Mammary microvascular endothelial cell (primary cell): ENCODE data around the gene IFI30. TPM values are rescaled to one million over a fixed set of nuclear protein-coding genes. Genes with fewer than 3 reads are reported as not detected.

Source experiments
- total RNA-seq: library from RNA; depleted of rRNA; stranded (reverse); fragments of >200 nt; gene quantifications from 2 replicates; pipeline ENCODE4 v1.2.3, GENCODE V29; 2015

Gene IFI30
- 16.9 and 21.9 TPM in 2 replicates for total RNA-seq

GRCh38 chr19:18173572-18174288 is at the start of gene IFI30:
Gene IFI30, plus strand, starts transcription at chr19:18173813. Its CDS starts 29 bp downstream, at chr19:18173842.

DNA sequence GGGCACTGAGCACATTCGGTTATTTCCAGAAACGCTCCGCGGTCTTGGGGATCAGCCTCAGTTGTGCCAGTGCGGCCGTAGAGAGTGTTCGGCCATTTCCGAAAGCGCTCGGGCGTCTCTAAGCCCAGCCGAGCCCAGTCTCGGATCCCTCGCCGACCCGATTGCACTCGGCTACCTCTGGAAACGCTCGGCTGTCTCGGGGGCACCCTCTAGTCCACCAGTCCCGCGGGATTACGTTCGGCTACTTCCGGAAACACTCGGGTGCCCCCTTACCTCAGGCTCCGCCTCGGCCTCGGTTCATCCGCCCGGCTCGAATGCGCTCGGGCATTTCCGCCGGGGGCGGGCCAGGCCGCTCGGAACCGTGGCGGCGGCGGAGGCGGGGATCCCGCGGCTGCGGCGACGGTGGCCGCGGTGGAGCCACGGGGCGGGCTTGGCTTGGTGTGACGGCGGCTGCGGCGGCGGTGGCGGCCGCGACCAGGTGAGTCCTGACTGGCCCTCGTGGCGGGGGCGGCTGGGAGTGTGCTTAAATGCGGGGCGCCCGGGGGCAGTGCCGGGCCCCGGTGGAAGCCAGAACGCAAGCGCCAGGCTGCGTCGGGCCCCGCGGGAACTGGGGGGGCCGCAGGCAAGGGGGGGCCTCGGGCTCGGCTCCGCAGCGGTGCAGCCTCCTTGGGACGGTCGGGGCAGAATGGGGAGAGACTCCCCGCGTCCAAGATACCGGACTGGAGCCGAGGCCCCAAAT is 20.6 kb upstream of the IFI30 start, which contains the start of gene PIK3R2:
Gene PIK3R2 (plus strand): TSS at position 347 of the 739 bp plus-strand sequence. CDS start 2,717 bp downstream, outside the sequence.

DNA sequence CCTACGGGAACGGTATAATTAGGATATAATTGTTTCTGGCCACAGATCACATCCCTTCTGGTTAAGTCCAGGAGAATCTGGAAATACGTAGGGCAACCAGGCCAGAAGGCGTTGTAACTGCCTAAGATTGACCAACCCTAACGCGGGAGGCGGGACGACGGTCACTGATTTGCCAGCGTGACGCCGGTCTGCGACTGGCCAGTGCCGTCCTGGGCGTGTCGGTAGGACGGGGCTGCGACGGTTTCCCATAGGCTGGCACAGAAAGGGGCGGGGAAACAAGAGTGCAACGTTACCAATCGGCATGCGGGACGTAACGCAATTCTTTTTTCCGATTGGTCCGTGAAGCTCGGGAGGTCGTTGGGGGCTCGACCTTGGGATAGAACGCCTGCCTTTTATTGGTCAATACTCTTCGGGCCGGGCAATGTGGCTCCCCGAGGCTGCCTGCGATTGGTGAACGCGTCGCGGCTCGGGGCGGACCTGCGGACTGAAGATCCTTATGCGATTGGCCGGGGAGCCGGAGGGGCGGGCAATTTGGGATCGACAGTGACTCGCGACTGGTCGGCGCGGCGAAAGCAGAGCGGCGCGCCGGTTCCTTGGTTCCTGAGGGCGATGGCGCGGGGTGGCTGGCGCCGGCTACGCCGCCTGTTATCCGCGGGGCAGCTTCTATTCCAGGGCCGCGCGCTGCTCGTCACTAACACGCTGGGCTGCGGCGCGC is 19.2 kb downstream of the IFI30 start, which contains the start of gene MPV17L2:
Gene MPV17L2 (plus strand): TSS at position 546 of the 715 bp plus-strand sequence. CDS start 64 bp downstream, at position 610.

GRCh38 chr19:18203863-18204393 is 30.3 kb downstream of the IFI30 start, which contains the start of gene RAB3A:
Gene RAB3A, minus strand, starts transcription at chr19:18204042. Its CDS starts 1,302 bp downstream, at chr19:18202740.

GRCh38 chr19:18225702-18226468 is 52.3 kb downstream of the IFI30 start, which contains the start of gene PDE4C:
Gene PDE4C, minus strand, starts transcription at chr19:18226438. Its CDS starts 23 bp downstream, at chr19:18226415.

Other genes starting within 250 kb of the IFI30 start
- gene CCDC124, start 240.8 kb upstream of the IFI30 start, total RNA-seq = 111 and 120 TPM in 2 replicates
- gene KCNN1, start 206.7 kb upstream of the IFI30 start, total RNA-seq = not detected in 2 replicates
- 10.9 and 27.0 TPM in 2 replicates for gene ARRDC2, start 165.6 kb upstream of the IFI30 start, total RNA-seq
- 0.64 and 0.87 TPM in 2 replicates for gene IL12RB1, start 86.9 kb upstream of the IFI30 start, total RNA-seq
- gene MAST3, start 76.0 kb upstream of the IFI30 start, total RNA-seq = 3.5 and 3.6 TPM in 2 replicates
- gene PIK3R2, start 20.6 kb upstream of the IFI30 start, total RNA-seq = 2.2 and 7.3 TPM in 2 replicates
- gene MPV17L2, start 19.4 kb downstream of the IFI30 start, total RNA-seq = 31.2 and 59.0 TPM in 2 replicates
- gene RAB3A, start 30.2 kb downstream of the IFI30 start, total RNA-seq = 0.60 and 1.5 TPM in 2 replicates
- gene PDE4C, start 52.6 kb downstream of the IFI30 start, total RNA-seq = 0.25 and 0.27 TPM in 2 replicates
- 0.10 and 0.13 TPM in 2 replicates for gene IQCN, start 100.6 kb downstream of the IFI30 start, total RNA-seq
- 210 and 293 TPM in 2 replicates for gene JUND, start 107.8 kb downstream of the IFI30 start, total RNA-seq
- gene LSM4, start 149.3 kb downstream of the IFI30 start, total RNA-seq = 333 and 341 TPM in 2 replicates
- 8.5 and 18.4 TPM in 2 replicates for gene PGPEP1, start 166.8 kb downstream of the IFI30 start, total RNA-seq
- 412 and 428 TPM in 2 replicates for gene GDF15, start 212.3 kb downstream of the IFI30 start, total RNA-seq
- gene LRRC25, start 223.8 kb downstream of the IFI30 start, total RNA-seq = not detected in 2 replicates
- gene SSBP4, start 245.6 kb downstream of the IFI30 start, total RNA-seq = 134 and 141 TPM in 2 replicates